Body of pancreas (tissue), 4 donors: ENCODE results near the gene TIAM1.

Experiments
- CTCF ChIP-seq, 7 experiments: fragments of 450-650 bp in 4 of 7; fragments of 200-600 bp in 3 of 7; sonication (generic) in 3 of 7; IDR thresholded peaks; one replicate each; pipeline ENCODE4 v1.5.1; 2016 to 2019; ENCODE audit warnings: antibody characterized with exemption in 7 of 7
- POLR2A ChIP-seq, 3 donors: fragments of 450-650 bp; IDR thresholded peaks; one replicate each; pipeline ENCODE4 v1.6.1; 2016; ENCODE audit warnings: antibody characterized with exemption in 3 of 3, mild to moderate bottlenecking in 2 of 3

GRCh38 chr21:31308584-31308983 is 35.5 kb downstream of the TIAM1 start:
- TF ChIP-seq CTCF (IDR thresholded peaks at IDR 0.05), result no peak
- TF ChIP-seq POLR2A (IDR thresholded peaks at IDR 0.05), result no peak
